COR-L47 (cell line): ENCODE data around the gene OXCT1.
"Not testable (repeated sequence)": the region's sequence is repeated elsewhere in the genome, so short reads cannot be mapped to it uniquely, and the experiment has no call there.

ENCODE experiments used
- DNase-seq: peaks from one replicate; lab custom pipeline; 2025; lab: John Stamatoyannopoulos, UW

OXCT1 gene

GRCh38 chr5:41773799-41774198 lies 96.4 kb downstream of the OXCT1 start:
- DNase-seq: no peak

- no peak for DNase-seq
Observed at GRCh38 chr5:41772785-41773442, 97.3 kb downstream of the OXCT1 start.

GRCh38 chr5:41772056-41772455 lies 98.2 kb downstream of the OXCT1 start:
- no peak for DNase-seq

- no peak for DNase-seq
Observed at GRCh38 chr5:41770799-41771198, 99.4 kb downstream of the OXCT1 start.

GRCh38 chr5:41768692-41769091 lies 101.5 kb downstream of the OXCT1 start:
- no peak for DNase-seq

- no peak for DNase-seq
Observed at GRCh38 chr5:41764650-41765049, 105.6 kb downstream of the OXCT1 start.

GRCh38 chr5:41763574-41763973 lies 106.7 kb downstream of the OXCT1 start:
- DNase-seq: no peak

- DNase-seq: no peak
Observed at GRCh38 chr5:41763081-41763480, 107.1 kb downstream of the OXCT1 start.

GRCh38 chr5:41762426-41762825 lies 107.8 kb downstream of the OXCT1 start:
- no peak for DNase-seq

GRCh38 chr5:41761663-41762062 lies 108.6 kb downstream of the OXCT1 start:
- DNase-seq: no peak

- no peak for DNase-seq
Observed at GRCh38 chr5:41755705-41756104, 114.5 kb downstream of the OXCT1 start.

- no peak for DNase-seq
Observed at GRCh38 chr5:41754857-41755256, 115.4 kb downstream of the OXCT1 start.

- no peak for DNase-seq
Observed at GRCh38 chr5:41751867-41752266, 118.4 kb downstream of the OXCT1 start.

GRCh38 chr5:41748631-41749030 lies 121.6 kb downstream of the OXCT1 start:
- no peak for DNase-seq

- no peak for DNase-seq
Observed at GRCh38 chr5:41747708-41748107, 122.5 kb downstream of the OXCT1 start.

- DNase-seq: peak; percentile 13
Observed at GRCh38 chr5:41747301-41747700, 122.9 kb downstream of the OXCT1 start.

- DNase-seq: not testable (repeated sequence)
Observed at GRCh38 chr5:41742608-41743007, 127.6 kb downstream of the OXCT1 start.

GRCh38 chr5:41738710-41739354 lies 131.4 kb downstream of the OXCT1 start:
- DNase-seq: no peak

GRCh38 chr5:41736641-41737040 lies 133.6 kb downstream of the OXCT1 start:
- DNase-seq: no peak

GRCh38 chr5:41735213-41735612 lies 135.0 kb downstream of the OXCT1 start:
- DNase-seq: no peak

- DNase-seq: not testable (repeated sequence)
Observed at GRCh38 chr5:41729381-41729780, 140.8 kb downstream of the OXCT1 start.

GRCh38 chr5:41728281-41728680 lies 141.9 kb downstream of the OXCT1 start:
- no peak for DNase-seq

- DNase-seq: peak; percentile 2
Observed at GRCh38 chr5:41722359-41722950, 147.8 kb downstream of the OXCT1 start.

- no peak for DNase-seq
Observed at GRCh38 chr5:41721516-41721915, 148.7 kb downstream of the OXCT1 start.
